ENCODE measurements around the gene SLC25A39. TPM values are rescaled to one million over a fixed set of nuclear protein-coding genes. Genes with fewer than 3 reads are reported as not detected.
"Not testable (repeated sequence)": the region's sequence is repeated elsewhere in the genome, so short reads cannot be mapped to it uniquely, and the experiment has no call there.

Gene SLC25A39, protein sequence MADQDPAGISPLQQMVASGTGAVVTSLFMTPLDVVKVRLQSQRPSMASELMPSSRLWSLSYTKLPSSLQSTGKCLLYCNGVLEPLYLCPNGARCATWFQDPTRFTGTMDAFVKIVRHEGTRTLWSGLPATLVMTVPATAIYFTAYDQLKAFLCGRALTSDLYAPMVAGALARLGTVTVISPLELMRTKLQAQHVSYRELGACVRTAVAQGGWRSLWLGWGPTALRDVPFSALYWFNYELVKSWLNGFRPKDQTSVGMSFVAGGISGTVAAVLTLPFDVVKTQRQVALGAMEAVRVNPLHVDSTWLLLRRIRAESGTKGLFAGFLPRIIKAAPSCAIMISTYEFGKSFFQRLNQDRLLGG
- total RNA-seq = 145 and 146 TPM in 2 replicates

GRCh38 chr17:44324571-44325275 is at the start of gene SLC25A39:
SLC25A39 (minus strand) TSS chr17:44324823; CDS start chr17:44323562, 1,261 bp downstream.
- Histone ChIP-seq H3K4me3 (ENCODE audit: low read depth, low read length) (peak within 1 kb of the TSS; percentile 92), H3K36me3 (ENCODE audit: control insufficient read depth, insufficient read depth, low read length) (no peaks in the 10 kb centered on the region), H3K27me3 (ENCODE audit: control insufficient read depth, insufficient read depth, low read length) (no peaks in the 10 kb centered on the region)
- peak; percentile 58 for DNase-seq (ENCODE audit: low read depth)
- TF ChIP-seq CTCF (IDR thresholded peaks at IDR 0.05; ENCODE audit: insufficient read depth, low read length, poor library complexity, severe bottlenecking) = no peak

DNA sequence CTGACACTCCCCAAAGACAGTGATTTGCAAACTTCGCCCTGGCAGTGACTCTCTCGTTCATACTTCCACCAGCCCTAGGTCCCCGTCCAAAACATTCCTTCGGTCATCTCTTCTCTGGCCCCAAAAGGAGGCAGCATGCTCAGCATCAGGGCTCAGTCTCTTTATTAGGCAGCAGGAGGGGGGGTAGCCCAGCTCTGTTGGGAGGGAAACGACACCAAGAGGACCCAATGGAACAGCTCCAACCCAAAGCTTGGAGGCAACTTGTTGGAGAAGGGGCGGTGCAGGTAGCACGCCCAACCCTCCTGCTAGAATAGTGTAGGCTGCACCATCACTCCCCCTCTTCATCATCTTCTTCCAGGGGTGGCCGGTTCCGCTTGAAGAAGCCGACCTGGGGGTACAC is 47.4 kb upstream of the SLC25A39 start:
- Histone ChIP-seq H3K4me3 (ENCODE audit: low read depth, low read length) (no peak overlapping the region), H3K36me3 (ENCODE audit: control insufficient read depth, insufficient read depth, low read length) (no peaks in the 10 kb centered on the region), H3K27me3 (ENCODE audit: control insufficient read depth, insufficient read depth, low read length) (no peaks in the 10 kb centered on the region)
- no peak for DNase-seq (ENCODE audit: low read depth)
- no peak for TF ChIP-seq CTCF (IDR thresholded peaks at IDR 0.05; ENCODE audit: insufficient read depth, low read length, poor library complexity, severe bottlenecking)

DNA sequence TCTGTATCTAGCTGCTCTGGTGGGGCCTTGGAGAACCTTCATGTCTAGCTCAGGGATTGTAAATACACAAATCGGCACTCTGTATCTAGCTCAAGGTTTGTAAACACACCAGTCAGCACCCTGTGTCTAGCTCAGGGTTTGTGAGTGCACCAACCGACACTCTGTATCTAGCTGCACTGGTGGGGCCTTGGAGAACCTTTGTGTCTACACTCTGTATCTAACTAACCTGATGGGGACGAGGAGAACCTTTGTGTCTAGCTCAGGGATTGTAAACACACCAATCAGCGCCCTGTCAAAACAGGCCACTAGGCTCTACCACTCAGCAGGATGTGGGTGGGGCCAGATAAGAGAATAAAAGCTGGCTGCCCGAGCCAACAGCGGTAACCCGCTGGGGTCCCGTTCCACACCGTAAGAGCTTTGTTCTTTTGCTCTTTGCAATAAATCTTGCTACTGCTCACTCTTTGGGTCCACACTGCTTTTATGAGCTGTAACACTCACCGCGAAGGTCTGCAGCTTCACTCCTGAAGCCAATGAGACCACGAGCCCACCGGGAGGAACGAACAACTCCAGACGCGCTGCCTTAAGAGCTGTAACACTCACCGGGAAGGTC is 44.9 kb upstream of the SLC25A39 start:
- H3K36me3 ChIP-seq (ENCODE audit: control insufficient read depth, insufficient read depth, low read length); DNase-seq (ENCODE audit: low read depth); H3K27me3 ChIP-seq (ENCODE audit: control insufficient read depth, insufficient read depth, low read length); H3K4me3 ChIP-seq (ENCODE audit: low read depth, low read length): not testable (repeated sequence)

DNA sequence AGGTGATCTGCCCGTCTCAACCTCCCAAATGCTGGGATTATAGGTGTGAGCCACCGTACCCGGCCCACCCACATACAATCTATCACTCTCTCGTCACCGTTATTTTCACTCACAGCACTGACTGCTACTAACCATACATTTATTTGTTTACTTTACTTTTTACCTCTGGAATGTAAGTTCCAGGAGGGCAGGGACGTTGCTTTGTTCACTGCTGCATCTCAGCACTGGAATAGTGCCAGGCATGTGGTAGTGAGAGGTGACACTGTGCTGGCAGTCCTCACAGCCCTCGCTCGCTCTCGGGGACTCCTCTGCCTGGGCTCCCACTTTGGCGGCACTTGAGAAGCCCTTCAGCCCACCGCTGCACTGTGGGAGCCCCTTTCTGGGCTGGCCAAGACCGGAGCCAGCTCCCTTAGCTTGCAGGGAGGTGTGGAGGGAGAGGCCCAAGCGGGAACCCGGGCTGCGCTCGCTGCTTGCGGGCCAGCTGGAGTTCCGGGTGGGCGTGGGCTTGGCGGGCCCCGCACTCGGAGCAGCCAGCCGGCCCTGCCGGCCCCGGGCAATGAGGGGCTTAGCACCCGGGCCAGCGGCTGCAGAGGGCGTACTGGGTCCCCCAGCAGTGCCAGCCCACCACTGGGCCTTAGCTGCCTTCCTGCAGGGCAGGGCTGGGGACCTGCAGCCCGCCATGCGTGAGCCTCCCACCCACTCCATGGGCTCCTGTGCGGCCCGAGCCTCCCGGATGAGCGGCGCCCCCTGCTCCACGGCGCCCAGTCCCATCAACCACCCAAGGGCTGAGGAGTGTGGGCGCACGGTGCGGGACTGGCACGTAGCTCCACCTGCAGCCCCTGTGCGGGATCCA is 44.0 kb upstream of the SLC25A39 start:
- not testable (repeated sequence) for DNase-seq (ENCODE audit: low read depth); H3K27me3 ChIP-seq (ENCODE audit: control insufficient read depth, insufficient read depth, low read length); H3K4me3 ChIP-seq (ENCODE audit: low read depth, low read length); H3K36me3 ChIP-seq (ENCODE audit: control insufficient read depth, insufficient read depth, low read length)

DNA sequence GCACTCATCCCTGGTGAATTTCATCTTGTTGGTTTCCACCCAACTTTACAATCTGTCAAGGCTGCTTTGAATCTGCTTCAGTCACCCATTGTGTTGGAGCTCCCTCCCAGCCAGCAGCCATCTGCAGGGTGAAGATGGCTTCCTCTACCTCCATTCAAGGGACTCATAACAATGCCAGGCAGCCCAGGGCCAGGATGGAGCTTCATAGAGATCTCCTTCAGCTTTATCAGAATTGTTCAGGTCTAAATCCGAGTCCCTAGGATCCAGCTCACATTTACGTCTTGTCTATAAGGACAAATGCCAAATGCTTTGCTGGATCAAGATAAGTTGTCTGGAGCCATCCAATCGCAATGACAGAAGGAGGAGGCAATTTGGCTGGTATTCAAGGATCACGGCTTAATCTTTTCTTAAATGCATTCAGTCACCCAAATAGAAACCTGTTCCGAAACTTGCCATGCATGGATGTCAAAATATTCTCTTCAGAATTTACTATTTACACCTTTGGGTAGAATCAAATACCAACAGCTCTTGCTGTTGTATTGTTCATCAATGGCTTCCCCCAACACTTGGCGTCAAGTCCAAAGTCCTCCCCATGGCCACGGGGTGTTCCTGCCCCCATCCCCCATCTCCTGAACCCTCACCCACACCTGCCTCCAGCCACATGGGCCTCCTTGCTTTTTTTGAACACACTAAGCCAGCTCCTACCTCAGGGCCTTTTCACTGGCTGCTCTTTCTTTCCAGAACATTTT is 42.8 kb upstream of the SLC25A39 start:
- H3K27me3 ChIP-seq (ENCODE audit: control insufficient read depth, insufficient read depth, low read length) = peaks cover 8% of the 10 kb centered on the region
- no peak for DNase-seq (ENCODE audit: low read depth)

GRCh38 chr17:44365051-44365450 is 40.4 kb upstream of the SLC25A39 start:
- H3K36me3 ChIP-seq (ENCODE audit: control insufficient read depth, insufficient read depth, low read length); DNase-seq (ENCODE audit: low read depth); H3K27me3 ChIP-seq (ENCODE audit: control insufficient read depth, insufficient read depth, low read length); H3K4me3 ChIP-seq (ENCODE audit: low read depth, low read length): not testable (repeated sequence)

More for the DNA sequence above, 42.8 kb upstream of the SLC25A39 start:
- H3K4me3 ChIP-seq (ENCODE audit: low read depth, low read length) = no peak overlapping the region
- TF ChIP-seq CTCF (IDR thresholded peaks at IDR 0.05; ENCODE audit: insufficient read depth, low read length, poor library complexity, severe bottlenecking) = no peak
- no peaks in the 10 kb centered on the region for H3K36me3 ChIP-seq (ENCODE audit: control insufficient read depth, insufficient read depth, low read length)
